ENCODE data around the gene CDCP2.

GRCh38 chr1:54157401-54157800 is 4.6 kb upstream of the CDCP2 start:
- no peak for TF ChIP-seq CTCF (IDR thresholded peaks at IDR 0.05)
- TF ChIP-seq EZH2 (IDR thresholded peaks at IDR 0.05; ENCODE audit: borderline replicate concordance, insufficient read depth, low read depth, low read length, poor library complexity, severe bottlenecking), result no peak
